K562 (cell line): ENCODE measurements around the gene UBXN4. TPM values are rescaled to one million over a fixed set of nuclear protein-coding genes. Genes with fewer than 3 reads are reported as not detected.

ENCODE experiments used
- ATAC-seq: fragments of 200-7000 bp; cut with Tn5 transposase; 3 replicates; pipeline ENCODE4 v1.9.1; 2020; ENCODE audit warnings: moderate library complexity
- BruUV-seq: library from RNA; stranded (reverse); fragments of 400-500 nt; replicated peaks from 2 replicates; lab custom pipeline; 2021; lab: Mats Ljungman, UMichigan
- CTCF ChIA-PET: fragments of 300-600 bp; formaldehyde crosslinking; extraction: SDS; loops from one replicate; lab custom pipeline; 2021; ENCODE audit warnings: low intra/inter-chr PET ratio; lab: Yijun Ruan, JAX
- POLR2A ChIA-PET: fragments of 300-600, 350-650 bp; sonication (Branson Sonifier 250); formaldehyde crosslinking; extraction: SDS; loops from one replicate; lab custom pipeline; 2021; ENCODE audit warnings: antibody characterized with exemption, inconsistent platforms; lab: Yijun Ruan, JAX
- DNase-seq, 4 experiments: peaks; one replicate each; pipeline versions ENCODE4 v3.0.0 to v3.0.0-alpha.2; 2011 to 2018; ENCODE audit warnings: low spot score in 3 of 4, mixed read lengths in 3 of 4; ENCODE audit errors: extremely low read depth in 1 of 4
- FAIRE-seq: peaks from 2 replicates; lab custom pipeline; 2011; peaks lifted over from hg19 to GRCh38; lab: Jason Lieb, UNC
- H2AFZ ChIP-seq: 2 replicates; pipeline ENCODE4 v1.6.0; 2011; ENCODE audit warnings: low read depth, low read length, control low read depth, inconsistent platforms
- H3K27ac ChIP-seq: fragments of 200-600 bp; 3 replicates; pipeline ENCODE4 v1.8.0; 2011; ENCODE audit warnings: low read depth, mild to moderate bottlenecking, control low read depth, inconsistent platforms, low read length, moderate library complexity, mixed read lengths; ENCODE audit errors: extremely low read depth
- H3K27me3 ChIP-seq, 2 experiments: fragments of 300-600 bp in 1 of 2; 2 replicates in 1 of 2; 3 replicates in 1 of 2; pipeline versions ENCODE4 v1.6.0 to v1.8.0; 2011; ENCODE audit warnings: inconsistent platforms in 2 of 2, low read length in 2 of 2, mild to moderate bottlenecking in 1 of 2, mixed read lengths in 1 of 2, moderate library complexity in 1 of 2; ENCODE audit not compliant: control insufficient read depth in 2 of 2, insufficient read depth in 2 of 2
- H3K36me3 ChIP-seq: fragments of 300-600 bp; 3 replicates; pipeline ENCODE4 v1.8.0; 2011; ENCODE audit warnings: mild to moderate bottlenecking, low read length, inconsistent platforms; ENCODE audit not compliant: control insufficient read depth, insufficient read depth
- H3K4me1 ChIP-seq, 2 experiments: fragments of 200-600 bp in 1 of 2; replicated peaks in 1 of 2; 2 replicates in 1 of 2; 3 replicates in 1 of 2; pipeline versions ENCODE4 v1.5.1 to v1.8.0; 2011; ENCODE audit warnings: inconsistent platforms in 2 of 2, low read length in 2 of 2, mild to moderate bottlenecking in 1 of 2, mixed read lengths in 1 of 2, moderate library complexity in 1 of 2; ENCODE audit not compliant: control insufficient read depth in 2 of 2, insufficient read depth in 2 of 2
- H3K4me2 ChIP-seq: 2 replicates; pipeline ENCODE4 v1.6.1; 2011; ENCODE audit warnings: low read length, control low read depth, inconsistent platforms, mixed read lengths; ENCODE audit not compliant: insufficient read depth
- H3K4me3 ChIP-seq: fragments of 200-600 bp; sonication (generic), shearing (Covaris generic); 2 replicates; pipeline ENCODE4 v1.5.1; 2016; ENCODE audit warnings: control low read depth, inconsistent platforms
- H3K79me2 ChIP-seq: fragments of 200-600 bp; 3 replicates; pipeline ENCODE4 v1.8.0; 2011; ENCODE audit warnings: low read length, inconsistent platforms; ENCODE audit not compliant: control insufficient read depth, insufficient read depth
- H3K9ac ChIP-seq, 2 experiments: 2 replicates each; pipeline versions ENCODE4 v1.6.0 to v1.6.1; 2011; ENCODE audit warnings: low read depth in 2 of 2, low read length in 2 of 2, control low read depth in 1 of 2, inconsistent platforms in 1 of 2, mild to moderate bottlenecking in 1 of 2, mixed read lengths in 1 of 2; ENCODE audit not compliant: insufficient read depth in 1 of 2
- H3K9me1 ChIP-seq: one replicate; pipeline ENCODE4 v1.6.0; 2011; ENCODE audit warnings: inconsistent platforms, mild to moderate bottlenecking, low read length, moderate library complexity; ENCODE audit not compliant: control insufficient read depth, insufficient read depth
- H3K9me3 ChIP-seq: replicated peaks from 2 replicates; pipeline ENCODE4 v1.5.1; 2011; ENCODE audit warnings: low read depth, low read length, inconsistent platforms; ENCODE audit not compliant: control insufficient read depth, insufficient read depth
- H4K20me1 ChIP-seq: replicated peaks from 2 replicates; pipeline ENCODE4 v1.6.1; 2011; ENCODE audit warnings: low read length, inconsistent platforms, mixed read lengths; ENCODE audit not compliant: control insufficient read depth, insufficient read depth
- CREB1 ChIP-seq, 2 experiments: sonication (generic) in 1 of 2; formaldehyde crosslinking in 1 of 2; IDR thresholded peaks; 2 replicates each; pipeline versions ENCODE4 v1.6.1 to v1.8.0; 2012 to 2022; ENCODE audit warnings: inconsistent platforms in 1 of 2, mild to moderate bottlenecking in 1 of 2, missing genetic modification reagents in 1 of 2, moderate library complexity in 1 of 2
- DNMT1 ChIP-seq: fragments of 450-650 bp; IDR thresholded peaks from 2 replicates; pipeline ENCODE4 v1.6.1; 2016; ENCODE audit warnings: antibody characterized with exemption, mild to moderate bottlenecking
- DPF2 ChIP-seq: fragments of 450-650 bp; IDR thresholded peaks from 2 replicates; pipeline ENCODE4 v1.6.1; 2016
- ELF2 ChIP-seq: fragments of 250-450 bp; sonication (Bioruptor Pico); IDR thresholded peaks from 2 replicates; pipeline ENCODE4 v1.5.0; 2021; ENCODE audit warnings: mild to moderate bottlenecking
- KHSRP ChIP-seq: fragments of 450-650 bp; IDR thresholded peaks from 2 replicates; pipeline ENCODE4 v1.6.1; 2017
- KLF6 ChIP-seq: fragments of 250-450 bp; sonication (Bioruptor Pico); IDR thresholded peaks from 2 replicates; pipeline ENCODE4 v1.4.0; 2020; ENCODE audit warnings: mild to moderate bottlenecking, moderate library complexity, borderline replicate concordance
- NCOR1 ChIP-seq: fragments of 450-650 bp; IDR thresholded peaks from 2 replicates; pipeline ENCODE4 v1.6.1; 2016; ENCODE audit warnings: mild to moderate bottlenecking, moderate library complexity
- RNF2 ChIP-seq: sonication (generic); IDR thresholded peaks from 2 replicates; pipeline ENCODE4 v1.6.1; 2016
- SIN3A ChIP-seq, 2 experiments: fragments of 150-350 bp in 1 of 2; IDR thresholded peaks; 2 replicates each; pipeline ENCODE4 v1.6.1; 2011 to 2016; ENCODE audit warnings: borderline replicate concordance in 2 of 2, low read depth in 2 of 2, low read length in 2 of 2, mild to moderate bottlenecking in 2 of 2, moderate library complexity in 2 of 2; ENCODE audit not compliant: control insufficient read depth in 1 of 2
- TCF3 ChIP-seq: sonication (generic); formaldehyde crosslinking; IDR thresholded peaks from 2 replicates; pipeline ENCODE4 v1.4.0; 2020; ENCODE audit warnings: mild to moderate bottlenecking, missing genetic modification reagents
- U2AF1 ChIP-seq: fragments of 200-400 bp; formaldehyde crosslinking; optimal IDR thresholded peaks from 2 replicates; pipeline ENCODE3; 2017; ENCODE audit warnings: mild to moderate bottlenecking, low read depth, low read length, moderate library complexity
- ZNF121 ChIP-seq: sonication (generic); formaldehyde crosslinking; conservative IDR thresholded peaks from 2 replicates; pipeline ENCODE4 v1.8.0; 2022; ENCODE audit warnings: missing genetic modification reagents
- ZNF184 ChIP-seq: sonication (generic); formaldehyde crosslinking; IDR thresholded peaks from 2 replicates; pipeline ENCODE4 v1.5.0; 2020; ENCODE audit warnings: missing genetic modification reagents
- ZNF253 ChIP-seq: fragments of 250-450 bp; sonication (Bioruptor Pico); conservative IDR thresholded peaks from 2 replicates; pipeline ENCODE4 v1.6.1; 2021; ENCODE audit warnings: mild to moderate bottlenecking
- WGBS: fragments of 100-300 bp; shearing (Covaris generic); methylation state at CpG from one replicate; pipeline ENCODE4 v1.1.6; 2016; ENCODE audit warnings: low coverage, mixed read lengths; ENCODE audit not compliant: insufficient coverage; ENCODE audit errors: missing lambda C conversion rate; 5-methylcytosine and 5-hydroxymethylcytosine counted together
- in situ Hi-C: fragments of 300-500 bp; cut with MboI; formaldehyde crosslinking; loops from 4 replicates; pipeline ENCODE4 v1.15.0; 2018; ENCODE audit warnings: inconsistent platforms, mixed read lengths
- intact Hi-C: fragments of 100-400 bp; cut with micrococcal nuclease; formaldehyde crosslinking; loops from 2 replicates; pipeline ENCODE4 v1.14.2; 2022
- polyA plus RNA-seq, 8 experiments: library from polyadenylated mRNA; depleted of rRNA in 4 of 8; stranded (reverse) in 5 of 8; unstranded in 3 of 8; fragments of >200 nt; fragmentation: Nextera tagmentation in 2 of 8; fragmentation: Illumina TruSeq in 1 of 8; extraction: Ambion mirVana in 2 of 8; extraction: Trizol in 1 of 8; gene quantifications; 2 replicates each; pipeline versions ENCODE4 v1.2.1 to v1.2.3, GENCODE V29; 2011 to 2014; ENCODE audit warnings: inconsistent platforms in 1 of 8, missing spikeins in 1 of 8
- total RNA-seq, 7 experiments: library from RNA; depleted of rRNA in 6 of 7; stranded (reverse); fragments of >200 nt in 6 of 7; fragmentation: Illumina TruSeq in 2 of 7; extraction: Trizol in 2 of 7; gene quantifications; 2 replicates each; pipeline versions ENCODE4 v1.2.1 to v1.2.3, GENCODE V29; 2011 to 2021; ENCODE audit warnings: low replicate concordance in 1 of 7
- TF ChIP-seq, protein P1 (sequence below): fragments of 450-650 bp; IDR thresholded peaks from 2 replicates; pipeline ENCODE4 v1.6.1; 2016
- TF ChIP-seq, protein P2 (sequence below): sonication (generic); formaldehyde crosslinking; IDR thresholded peaks from 2 replicates; pipeline ENCODE4 v1.8.1; 2023; ENCODE audit warnings: mild to moderate bottlenecking, missing genetic modification reagents
- TF ChIP-seq, protein P3 (sequence below): fragments of 450-650 bp; conservative IDR thresholded peaks from 2 replicates; pipeline ENCODE4 v1.6.1; 2016; ENCODE audit warnings: missing genetic modification characterization, low read depth, mild to moderate bottlenecking, missing compliant biosample characterization, moderate library complexity

The UBXN4 gene
- total and polyA plus RNA-seq, 9 of the 15 experiments (the other 6 are each of a cell fraction or from before 2014, with no cell fraction given) = 30.4 to 127 (median 55.3) TPM

DNA sequence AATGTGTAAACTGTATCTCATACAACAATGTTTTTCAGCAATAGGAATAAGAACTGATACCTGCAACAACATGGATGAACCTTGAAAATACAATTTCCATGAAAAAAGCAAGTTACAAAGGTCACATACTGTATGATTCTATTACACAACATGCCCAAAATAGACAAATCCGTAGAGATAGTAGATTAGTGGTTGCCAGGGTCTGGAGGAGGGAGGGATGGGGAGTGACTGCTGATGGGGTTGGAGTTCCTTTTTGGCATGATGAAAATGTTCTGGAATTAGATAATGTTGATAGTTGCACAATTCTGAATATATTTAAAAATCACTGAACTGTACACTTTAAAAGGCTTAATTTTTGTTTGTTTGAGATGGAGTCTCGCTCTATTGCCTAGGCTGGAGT is 33.8 kb downstream of the UBXN4 start:
- in situ Hi-C loops (no loop called here), intact Hi-C loops (no loop called here)
- 50% methylated on average over 2 of the region's 2 CpGs for WGBS
- ATAC-seq = no peak
- no peak overlapping the region for H3K9ac ChIP-seq
- no peak overlapping the region for H2AFZ ChIP-seq
- no TSS peak for BruUV-seq
- POLR2A ChIA-PET = no interaction called here
- H3K27me3 ChIP-seq = no peaks in the 10 kb centered on the region
- no peak overlapping the region for H3K27ac ChIP-seq
- H3K9me1 ChIP-seq = no peaks in the 10 kb centered on the region
- CTCF ChIA-PET = no interaction called here
- no peak for DNase-seq
- no peak overlapping the region for H3K4me2 ChIP-seq
- no peaks in the 10 kb centered on the region for H3K79me2 ChIP-seq
- no peak overlapping the region for H3K4me3 ChIP-seq
- FAIRE-seq = no peak
- H3K9me3 ChIP-seq = no peaks in the 10 kb centered on the region; the same call in 1 of the 2 replicates
- H4K20me1 ChIP-seq = no peaks in the 10 kb centered on the region
- peaks cover 89% of the 10 kb centered on the region for H3K36me3 ChIP-seq
- no peaks in the 10 kb centered on the region for H3K4me1 ChIP-seq
- TF ChIP-seq ZNF121 (CRISPR knock-in tag) (no peak), RNF2 (no peak), DPF2 (no peak), SIN3A (IDR thresholded peaks at IDR 0.05; ENCODE audit: borderline replicate concordance in 2 of 2, control insufficient read depth in 1 of 2, low read depth in 2 of 2, low read length in 2 of 2) (no peak), ELF2 (no peak), CREB1 (IDR thresholded peaks at IDR 0.05) (no peak), CREB1 (CRISPR knock-in tag; IDR thresholded peaks at IDR 0.05) (no peak), TCF3 (no peak), NCOR1 (no peak), DNMT1 (no peak), KLF6 (no peak), KHSRP (no peak), U2AF1 (no peak), ZNF184 (no peak), ZNF253 (CRISPR knock-in tag) (no peak)
- TF ChIP-seq, protein P1, sequence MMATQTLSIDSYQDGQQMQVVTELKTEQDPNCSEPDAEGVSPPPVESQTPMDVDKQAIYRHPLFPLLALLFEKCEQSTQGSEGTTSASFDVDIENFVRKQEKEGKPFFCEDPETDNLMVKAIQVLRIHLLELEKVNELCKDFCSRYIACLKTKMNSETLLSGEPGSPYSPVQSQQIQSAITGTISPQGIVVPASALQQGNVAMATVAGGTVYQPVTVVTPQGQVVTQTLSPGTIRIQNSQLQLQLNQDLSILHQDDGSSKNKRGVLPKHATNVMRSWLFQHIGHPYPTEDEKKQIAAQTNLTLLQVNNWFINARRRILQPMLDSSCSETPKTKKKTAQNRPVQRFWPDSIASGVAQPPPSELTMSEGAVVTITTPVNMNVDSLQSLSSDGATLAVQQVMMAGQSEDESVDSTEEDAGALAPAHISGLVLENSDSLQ = no peak
- TF ChIP-seq, protein P2, sequence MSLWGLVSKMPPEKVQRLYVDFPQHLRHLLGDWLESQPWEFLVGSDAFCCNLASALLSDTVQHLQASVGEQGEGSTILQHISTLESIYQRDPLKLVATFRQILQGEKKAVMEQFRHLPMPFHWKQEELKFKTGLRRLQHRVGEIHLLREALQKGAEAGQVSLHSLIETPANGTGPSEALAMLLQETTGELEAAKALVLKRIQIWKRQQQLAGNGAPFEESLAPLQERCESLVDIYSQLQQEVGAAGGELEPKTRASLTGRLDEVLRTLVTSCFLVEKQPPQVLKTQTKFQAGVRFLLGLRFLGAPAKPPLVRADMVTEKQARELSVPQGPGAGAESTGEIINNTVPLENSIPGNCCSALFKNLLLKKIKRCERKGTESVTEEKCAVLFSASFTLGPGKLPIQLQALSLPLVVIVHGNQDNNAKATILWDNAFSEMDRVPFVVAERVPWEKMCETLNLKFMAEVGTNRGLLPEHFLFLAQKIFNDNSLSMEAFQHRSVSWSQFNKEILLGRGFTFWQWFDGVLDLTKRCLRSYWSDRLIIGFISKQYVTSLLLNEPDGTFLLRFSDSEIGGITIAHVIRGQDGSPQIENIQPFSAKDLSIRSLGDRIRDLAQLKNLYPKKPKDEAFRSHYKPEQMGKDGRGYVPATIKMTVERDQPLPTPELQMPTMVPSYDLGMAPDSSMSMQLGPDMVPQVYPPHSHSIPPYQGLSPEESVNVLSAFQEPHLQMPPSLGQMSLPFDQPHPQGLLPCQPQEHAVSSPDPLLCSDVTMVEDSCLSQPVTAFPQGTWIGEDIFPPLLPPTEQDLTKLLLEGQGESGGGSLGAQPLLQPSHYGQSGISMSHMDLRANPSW (CRISPR knock-in tag) = no peak
- TF ChIP-seq, protein P3, sequence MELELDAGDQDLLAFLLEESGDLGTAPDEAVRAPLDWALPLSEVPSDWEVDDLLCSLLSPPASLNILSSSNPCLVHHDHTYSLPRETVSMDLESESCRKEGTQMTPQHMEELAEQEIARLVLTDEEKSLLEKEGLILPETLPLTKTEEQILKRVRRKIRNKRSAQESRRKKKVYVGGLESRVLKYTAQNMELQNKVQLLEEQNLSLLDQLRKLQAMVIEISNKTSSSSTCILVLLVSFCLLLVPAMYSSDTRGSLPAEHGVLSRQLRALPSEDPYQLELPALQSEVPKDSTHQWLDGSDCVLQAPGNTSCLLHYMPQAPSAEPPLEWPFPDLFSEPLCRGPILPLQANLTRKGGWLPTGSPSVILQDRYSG (tag) = no peak
